K562 (cell line): ENCODE measurements around the gene MAPK8IP1. TPM values are rescaled to one million over a fixed set of nuclear protein-coding genes. Genes with fewer than 3 reads are reported as not detected.

ENCODE experiments used
- ADNP ChIP-seq: fragments of 200-800 bp; sonication (Bioruptor generic); IDR thresholded peaks from 2 replicates; pipeline ENCODE4 v1.6.1; 2016; ENCODE audit warnings: missing genetic modification characterization, missing compliant biosample characterization
- ATF1 ChIP-seq, 2 experiments: fragments of 450-650 bp in 1 of 2; IDR thresholded peaks; 2 replicates each; pipeline ENCODE4 v1.6.1; 2016; ENCODE audit warnings: missing compliant biosample characterization in 1 of 2, missing genetic modification characterization in 1 of 2
- FUS ChIP-seq: fragments of 200-400 bp; formaldehyde crosslinking; optimal IDR thresholded peaks from 2 replicates; pipeline ENCODE3; 2017; ENCODE audit warnings: low read depth, low read length
- GTF2F1 ChIP-seq: IDR thresholded peaks from 2 replicates; pipeline ENCODE4 v1.6.1; 2011; ENCODE audit warnings: low read depth, low read length, improper control_type of control experiment
- HDAC1 ChIP-seq, 2 experiments: fragments of 450-650 bp; IDR thresholded peaks; 2 replicates each; pipeline ENCODE4 v1.6.1; 2016 to 2017; ENCODE audit warnings: inconsistent platforms in 1 of 2, mild to moderate bottlenecking in 1 of 2, moderate library complexity in 1 of 2
- KAT8 ChIP-seq: fragments of 450-650 bp; IDR thresholded peaks from 2 replicates; pipeline ENCODE4 v1.6.1; 2016; ENCODE audit warnings: low read depth, mild to moderate bottlenecking
- LEF1 ChIP-seq: fragments of 450-650 bp; IDR thresholded peaks from 2 replicates; pipeline ENCODE4 v1.6.1; 2016; ENCODE audit warnings: mild to moderate bottlenecking
- RREB1 ChIP-seq: fragments of 250-450 bp; sonication (Bioruptor Pico); IDR thresholded peaks from 2 replicates; pipeline ENCODE4 v1.4.0; 2020
- THRB ChIP-seq: fragments of 450-650 bp; formaldehyde crosslinking; conservative IDR thresholded peaks from 2 replicates; pipeline ENCODE4 v1.4.0; 2022; ENCODE audit warnings: mild to moderate bottlenecking, missing genetic modification characterization
- UBTF ChIP-seq, 2 experiments: IDR thresholded peaks; 2 replicates each; pipeline ENCODE4 v1.6.1; 2012; ENCODE audit warnings: improper control_type of control experiment in 2 of 2, low read depth in 2 of 2, low read length in 2 of 2, borderline replicate concordance in 1 of 2
- ZC3H11A ChIP-seq: IDR thresholded peaks from 2 replicates; pipeline ENCODE4 v1.6.1; 2012; ENCODE audit warnings: low read depth, low read length, improper control_type of control experiment
- ZFP30 ChIP-seq: fragments of 250-450 bp; sonication (Bioruptor Pico); IDR thresholded peaks from 2 replicates; pipeline ENCODE4 v1.8.0; 2022; ENCODE audit warnings: moderate library complexity, mild to moderate bottlenecking, inconsistent platforms, borderline replicate concordance
- ZNF518B ChIP-seq: fragments of 250-450 bp; sonication (Bioruptor Pico); IDR thresholded peaks from 2 replicates; pipeline ENCODE4 v1.5.0; 2021; ENCODE audit warnings: mild to moderate bottlenecking, moderate library complexity
- ZNF551 ChIP-seq: fragments of 250-450 bp; sonication (Bioruptor Pico); IDR thresholded peaks from 2 replicates; pipeline ENCODE4 v1.5.0; 2021; ENCODE audit warnings: mild to moderate bottlenecking, moderate library complexity
- ZNF780A ChIP-seq: fragments of 250-450 bp; sonication (Bioruptor Pico); IDR thresholded peaks from 2 replicates; pipeline ENCODE4 v1.5.0; 2021; ENCODE audit warnings: mild to moderate bottlenecking
- polyA plus RNA-seq, 8 experiments: library from polyadenylated mRNA; depleted of rRNA in 4 of 8; stranded (reverse) in 5 of 8; unstranded in 3 of 8; fragments of >200 nt; fragmentation: Nextera tagmentation in 2 of 8; fragmentation: Illumina TruSeq in 1 of 8; extraction: Ambion mirVana in 2 of 8; extraction: Trizol in 1 of 8; gene quantifications; 2 replicates each; pipeline versions ENCODE4 v1.2.1 to v1.2.3, GENCODE V29; 2011 to 2014; ENCODE audit warnings: inconsistent platforms in 1 of 8, missing spikeins in 1 of 8
- total RNA-seq, 7 experiments: library from RNA; depleted of rRNA in 6 of 7; stranded (reverse); fragments of >200 nt in 6 of 7; fragmentation: Illumina TruSeq in 2 of 7; extraction: Trizol in 2 of 7; gene quantifications; 2 replicates each; pipeline versions ENCODE4 v1.2.1 to v1.2.3, GENCODE V29; 2011 to 2021; ENCODE audit warnings: low replicate concordance in 1 of 7

Gene MAPK8IP1
- total and polyA plus RNA-seq, 9 of the 15 experiments (the other 6 are each of a cell fraction or from before 2014, with no cell fraction given) = 0.13 to 6.9 (median 2.5) TPM

- 0 out of 4 replicates have a peak, but pooled peaks of 1 of the 2 experiments have one; percentile 18 for TF ChIP-seq UBTF (IDR thresholded peaks at IDR 0.05; ENCODE audit: borderline replicate concordance in 1 of 2, low read depth in 2 of 2, low read length in 2 of 2)
- TF ChIP-seq ADNP (tag) = no peak
- no peak for TF ChIP-seq KAT8
- TF ChIP-seq ZC3H11A = no peak
- TF ChIP-seq FUS = no peak
- no peak for TF ChIP-seq ZNF518B
- no peak for TF ChIP-seq THRB (CRISPR knock-in tag)
- TF ChIP-seq ZNF551 (CRISPR knock-in tag) = no peak
- no peak for TF ChIP-seq ZFP30 (CRISPR knock-in tag)
- TF ChIP-seq GTF2F1 = no peak
- TF ChIP-seq RREB1 (CRISPR knock-in tag) = no peak
- no peak for TF ChIP-seq HDAC1 (IDR thresholded peaks at IDR 0.05)
- TF ChIP-seq LEF1 = no peak
- TF ChIP-seq ATF1 (CRISPR knock-in tag; IDR thresholded peaks at IDR 0.05) = no peak
- TF ChIP-seq ATF1 (tag; IDR thresholded peaks at IDR 0.05) = no peak
- TF ChIP-seq ZNF780A = no peak
These were observed 37.1 kb downstream of the MAPK8IP1 start, which contains the start of gene LARGE2 (continued) for GRCh38 chr11:45922425-45923082.
